A549 treated with CORT108297 at 1 μM for 4 hours (cell line): Measurements from ENCODE around the gene MICAL2. TPM values are rescaled to one million over a fixed set of nuclear protein-coding genes. Genes with fewer than 3 reads are reported as not detected.

Experiments
- total RNA-seq: library from RNA; stranded (reverse); fragments of 200-300 nt; extraction: Qiagen RNA extraction; gene quantifications from 5 replicates; pipeline ENCODE4 v1.2.3, GENCODE V29; 2022

The MICAL2 gene, protein sequence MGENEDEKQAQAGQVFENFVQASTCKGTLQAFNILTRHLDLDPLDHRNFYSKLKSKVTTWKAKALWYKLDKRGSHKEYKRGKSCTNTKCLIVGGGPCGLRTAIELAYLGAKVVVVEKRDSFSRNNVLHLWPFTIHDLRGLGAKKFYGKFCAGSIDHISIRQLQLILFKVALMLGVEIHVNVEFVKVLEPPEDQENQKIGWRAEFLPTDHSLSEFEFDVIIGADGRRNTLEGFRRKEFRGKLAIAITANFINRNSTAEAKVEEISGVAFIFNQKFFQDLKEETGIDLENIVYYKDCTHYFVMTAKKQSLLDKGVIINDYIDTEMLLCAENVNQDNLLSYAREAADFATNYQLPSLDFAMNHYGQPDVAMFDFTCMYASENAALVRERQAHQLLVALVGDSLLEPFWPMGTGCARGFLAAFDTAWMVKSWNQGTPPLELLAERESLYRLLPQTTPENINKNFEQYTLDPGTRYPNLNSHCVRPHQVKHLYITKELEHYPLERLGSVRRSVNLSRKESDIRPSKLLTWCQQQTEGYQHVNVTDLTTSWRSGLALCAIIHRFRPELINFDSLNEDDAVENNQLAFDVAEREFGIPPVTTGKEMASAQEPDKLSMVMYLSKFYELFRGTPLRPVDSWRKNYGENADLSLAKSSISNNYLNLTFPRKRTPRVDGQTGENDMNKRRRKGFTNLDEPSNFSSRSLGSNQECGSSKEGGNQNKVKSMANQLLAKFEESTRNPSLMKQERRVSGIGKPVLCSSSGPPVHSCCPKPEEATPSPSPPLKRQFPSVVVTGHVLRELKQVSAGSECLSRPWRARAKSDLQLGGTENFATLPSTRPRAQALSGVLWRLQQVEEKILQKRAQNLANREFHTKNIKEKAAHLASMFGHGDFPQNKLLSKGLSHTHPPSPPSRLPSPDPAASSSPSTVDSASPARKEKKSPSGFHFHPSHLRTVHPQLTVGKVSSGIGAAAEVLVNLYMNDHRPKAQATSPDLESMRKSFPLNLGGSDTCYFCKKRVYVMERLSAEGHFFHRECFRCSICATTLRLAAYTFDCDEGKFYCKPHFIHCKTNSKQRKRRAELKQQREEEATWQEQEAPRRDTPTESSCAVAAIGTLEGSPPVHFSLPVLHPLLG
- 86.6 to 133 TPM (median 115 TPM) in 5 replicates for total RNA-seq

DNA sequence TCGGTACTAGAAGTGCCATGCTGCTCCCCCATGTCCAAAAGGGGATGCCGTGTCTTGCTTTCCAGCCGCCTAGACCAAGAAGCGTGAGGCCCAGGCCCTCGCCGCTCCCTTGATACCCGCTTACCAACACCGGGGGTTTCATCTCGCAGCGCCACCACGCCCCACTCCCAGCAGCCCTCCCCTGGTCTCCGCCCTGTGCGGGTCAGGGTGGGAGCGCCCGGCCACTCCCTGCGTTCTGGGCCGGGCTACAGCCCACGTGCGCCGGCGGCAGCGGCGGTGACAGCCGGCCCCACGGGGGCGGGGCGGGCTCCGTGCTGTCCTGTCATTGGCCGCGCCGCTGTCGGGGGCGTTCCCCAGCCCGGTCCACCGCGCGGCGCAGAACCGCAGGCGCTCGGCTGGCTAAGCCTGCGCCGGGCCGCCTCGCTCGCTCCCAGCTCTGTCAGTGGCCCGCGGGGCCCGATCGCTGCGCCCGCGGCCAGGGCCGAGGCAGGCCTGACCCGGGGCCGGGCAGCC, at the start of gene MICAL2:
Gene MICAL2, plus strand, starts transcription at position 390 of the 513 bp plus-strand sequence. CDS start 51,566 bp downstream, outside the sequence.

Other genes with a start within 250 kb of the MICAL2 start
- 11.1 to 17.1 TPM (median 15.1 TPM) in 5 replicates for gene DKK3, start 102.0 kb upstream of the MICAL2 start, total RNA-seq